Measurements from ENCODE around the gene STMN3.
A peak's percentile ranks its signal among the peaks of the same experiment; 100 is the strongest.
"Not testable (repeated sequence)": the region's sequence is repeated elsewhere in the genome, so short reads cannot be mapped to it uniquely, and the experiment has no call there.

STMN3 gene

DNA sequence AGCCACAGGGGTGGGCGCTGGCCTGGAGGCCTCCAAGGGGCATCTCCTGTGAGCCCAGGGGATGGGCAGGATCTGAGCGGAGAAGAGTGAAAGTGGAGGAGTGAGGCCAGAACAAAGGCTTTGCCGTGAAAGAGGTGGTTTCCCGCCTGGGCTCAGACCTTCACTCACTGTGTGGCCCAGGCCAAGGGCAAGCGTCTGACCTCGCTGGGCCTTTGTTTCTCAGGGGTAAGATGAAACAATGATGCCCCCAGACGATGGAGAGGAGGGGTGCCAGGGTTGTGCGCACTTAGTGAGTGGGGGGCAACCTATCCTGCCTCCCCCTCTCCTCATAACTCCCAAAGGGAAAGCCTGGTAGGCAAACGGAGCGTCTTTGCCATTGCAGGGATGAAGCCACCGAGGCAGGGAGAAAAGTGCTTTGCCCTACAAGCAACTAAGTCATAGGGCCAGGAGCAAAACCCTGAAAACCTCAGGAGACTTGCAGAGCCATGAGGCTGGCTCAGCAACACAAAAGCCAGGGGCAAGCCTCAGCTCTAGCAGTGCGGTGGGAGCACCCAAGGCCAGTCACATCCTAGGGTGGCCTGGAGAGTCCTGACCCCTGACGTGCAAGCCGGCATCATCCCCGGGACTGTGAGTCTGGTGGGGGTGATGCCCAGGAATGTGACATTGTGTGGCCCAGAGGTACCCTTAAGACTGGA is 897 bp upstream of the STMN3 start:
- no peak for DNase-seq

DNA sequence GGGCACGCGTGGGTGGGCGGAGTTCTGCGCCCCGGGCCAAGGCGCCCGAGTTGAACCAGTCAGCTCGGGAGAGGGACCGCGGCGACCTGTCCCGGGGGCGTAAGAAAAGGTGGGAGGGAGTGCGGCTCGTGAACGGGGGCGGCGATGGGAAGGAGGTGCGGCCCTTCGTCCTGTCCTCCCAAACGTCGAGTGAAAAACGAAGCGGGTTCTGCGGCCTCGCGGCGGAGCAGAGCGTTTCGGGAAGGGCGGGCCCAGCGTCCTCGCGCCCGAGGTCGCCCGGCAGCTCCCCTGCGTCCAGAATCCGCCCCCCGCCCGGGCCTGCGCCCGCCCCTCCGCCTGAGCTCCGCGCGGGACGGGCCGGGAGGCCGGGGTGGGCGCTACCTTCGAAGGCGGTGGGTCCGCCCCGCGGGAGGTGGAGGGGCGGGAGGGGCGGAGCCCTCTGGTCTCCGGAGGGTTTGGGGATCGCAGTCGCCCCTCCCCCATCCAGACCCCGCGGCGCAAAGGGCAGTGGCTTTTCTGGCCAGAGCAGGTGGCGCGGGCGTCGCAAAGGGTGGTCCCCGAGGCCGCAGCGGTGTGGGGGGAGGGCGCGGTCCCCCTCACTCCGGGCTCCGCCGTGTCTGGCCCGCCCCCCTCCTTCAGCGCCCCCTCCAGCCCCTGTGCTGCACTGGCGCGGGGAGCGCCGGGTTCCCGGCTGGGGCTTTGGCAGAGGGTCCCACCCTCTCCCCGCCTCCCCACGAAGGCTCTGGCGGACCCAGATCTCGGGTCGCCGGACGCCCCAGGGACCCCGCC is 838 bp downstream of the STMN3 start:
- DNase-seq, result peak; percentile 61

DNA sequence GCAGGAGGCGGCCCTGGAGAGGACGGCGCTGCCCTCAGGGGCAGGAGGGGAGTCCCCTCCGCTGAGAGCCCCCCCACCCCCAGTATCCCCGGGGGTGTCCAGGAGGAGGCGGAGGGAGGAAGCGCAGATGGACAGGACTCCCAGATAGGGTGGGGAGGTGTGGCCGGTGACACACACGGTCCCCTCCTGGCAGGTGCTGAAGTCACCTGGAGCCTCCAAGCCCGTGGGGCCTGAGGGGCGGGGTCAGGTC is 1.4 kb downstream of the STMN3 start:
- DNase-seq, result no peak

DNA sequence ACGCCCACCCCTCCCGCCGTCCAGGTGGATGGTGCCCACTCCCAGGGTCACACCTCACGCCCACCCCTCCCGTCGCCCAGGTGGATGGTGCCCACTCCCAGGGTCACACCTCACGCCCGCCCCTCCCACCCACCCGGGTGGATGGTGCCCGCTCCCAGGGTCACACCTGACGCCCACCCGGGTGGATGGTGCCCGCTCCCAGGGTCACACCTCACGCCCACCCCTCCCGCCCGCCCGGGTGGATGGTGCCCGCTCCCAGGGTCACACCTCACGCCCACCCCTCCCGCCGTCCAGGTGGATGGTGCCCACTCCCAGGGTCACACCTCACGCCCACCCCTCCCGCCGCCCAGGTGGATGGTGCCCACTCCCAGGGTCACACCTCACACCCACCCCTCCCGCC is 2.7 kb downstream of the STMN3 start:
- not testable (repeated sequence) for DNase-seq

DNA sequence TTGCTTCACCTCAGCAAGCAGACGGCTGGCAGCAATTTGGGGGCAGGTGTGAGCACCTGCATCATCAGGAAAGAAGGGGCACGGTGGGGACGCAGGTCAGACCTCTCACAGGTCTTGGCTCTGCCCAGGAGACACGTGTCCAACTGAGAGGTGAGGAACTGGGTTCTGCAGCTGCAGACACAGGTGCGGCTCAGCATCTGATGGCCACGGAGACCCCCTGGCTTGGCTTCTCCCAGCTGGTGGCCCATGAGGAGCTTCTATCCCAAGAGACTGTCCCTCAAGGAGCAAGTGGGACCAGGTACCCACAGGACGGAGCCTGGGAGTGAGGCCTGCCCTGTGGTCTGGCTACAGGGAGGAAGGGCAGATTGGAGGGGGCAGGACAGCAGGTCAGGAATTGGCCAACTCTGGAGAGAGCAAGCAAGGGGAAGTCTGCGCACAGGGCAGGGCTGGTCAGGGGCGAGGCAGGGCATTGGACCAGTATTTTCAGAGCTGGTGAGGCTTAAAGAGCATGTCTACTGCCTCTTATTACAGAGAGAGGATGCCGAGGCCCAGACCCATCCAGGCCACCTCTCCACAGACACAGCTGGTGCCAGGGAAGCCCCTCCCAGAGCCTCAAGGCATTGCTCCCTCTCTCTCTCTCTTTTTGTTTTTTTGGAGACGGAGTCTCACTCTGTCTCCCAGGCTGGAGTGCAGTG is 4.2 kb downstream of the STMN3 start:
- no peak for DNase-seq

DNA sequence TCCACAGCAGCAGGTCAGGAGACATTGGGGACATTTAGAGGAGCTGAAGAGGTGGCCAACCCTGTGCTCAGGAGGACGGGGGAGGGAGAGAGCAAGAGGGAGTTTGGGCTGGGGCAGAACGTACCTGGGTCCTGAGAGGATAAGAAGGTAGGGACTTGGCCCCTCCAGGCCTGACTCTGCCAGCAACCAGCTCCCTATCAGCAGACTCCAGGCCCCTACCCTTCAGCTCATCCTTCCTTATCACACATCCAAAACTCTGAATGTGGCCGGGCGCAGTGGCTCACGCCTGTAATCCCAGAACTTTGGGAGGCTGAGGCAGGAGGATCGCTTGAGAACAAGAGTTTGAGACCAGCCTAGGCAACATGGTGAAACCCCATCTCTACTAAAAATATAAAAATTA is 5.0 kb downstream of the STMN3 start:
- no peak for DNase-seq

GRCh38 chr20:63645218-63645617 is 8.0 kb downstream of the STMN3 start:
- DNase-seq, result no peak

DNA sequence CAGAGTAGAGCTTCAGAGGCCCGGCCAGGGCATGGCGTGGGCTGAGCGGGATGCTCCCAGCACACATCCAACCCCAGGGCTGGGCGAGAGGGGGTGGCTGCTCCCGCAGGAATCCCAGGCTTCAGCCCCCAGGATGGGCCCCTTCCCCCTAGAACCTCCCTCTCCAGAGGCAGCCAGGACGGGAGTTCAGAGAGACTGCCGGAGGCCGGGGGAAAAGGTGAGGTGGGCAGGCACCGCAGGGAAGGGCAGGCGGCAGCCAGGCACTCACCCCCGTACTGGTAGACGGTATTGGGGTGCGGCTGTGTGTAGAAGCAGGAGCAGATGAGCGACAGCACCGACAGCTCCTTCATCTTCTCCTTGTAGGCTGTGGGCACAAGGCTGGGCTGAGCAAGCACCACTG is 9.3 kb downstream of the STMN3 start:
- no peak for DNase-seq

DNA sequence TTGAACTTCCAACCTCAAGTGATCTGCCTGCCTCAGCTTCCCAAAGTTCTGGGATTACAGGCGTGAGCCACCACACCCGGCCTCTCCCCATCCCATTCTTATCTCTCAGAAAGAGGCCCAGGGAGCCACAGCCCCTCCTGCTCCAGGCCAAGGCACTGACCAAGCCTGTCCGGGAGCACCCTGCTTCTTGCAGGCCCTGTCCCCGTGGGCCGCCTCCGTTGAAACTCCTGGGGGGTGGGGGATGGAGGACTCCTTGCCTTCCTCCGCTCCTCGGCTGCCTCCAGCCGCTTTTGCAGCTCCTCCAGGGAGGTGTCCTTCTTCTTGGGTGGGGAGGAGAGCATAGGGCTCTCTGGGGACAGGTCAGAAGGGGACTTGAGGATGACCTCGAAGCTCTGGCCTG is 9.7 kb downstream of the STMN3 start:
- DNase-seq, result no peak

GRCh38 chr20:63642527-63643247 is 10.5 kb downstream of the STMN3 start:
- peak; percentile 31 for DNase-seq

- DNase-seq, result peak; percentile 98
Measured at GRCh38 chr20:63641792-63642523, 11.3 kb downstream of the STMN3 start.

DNA sequence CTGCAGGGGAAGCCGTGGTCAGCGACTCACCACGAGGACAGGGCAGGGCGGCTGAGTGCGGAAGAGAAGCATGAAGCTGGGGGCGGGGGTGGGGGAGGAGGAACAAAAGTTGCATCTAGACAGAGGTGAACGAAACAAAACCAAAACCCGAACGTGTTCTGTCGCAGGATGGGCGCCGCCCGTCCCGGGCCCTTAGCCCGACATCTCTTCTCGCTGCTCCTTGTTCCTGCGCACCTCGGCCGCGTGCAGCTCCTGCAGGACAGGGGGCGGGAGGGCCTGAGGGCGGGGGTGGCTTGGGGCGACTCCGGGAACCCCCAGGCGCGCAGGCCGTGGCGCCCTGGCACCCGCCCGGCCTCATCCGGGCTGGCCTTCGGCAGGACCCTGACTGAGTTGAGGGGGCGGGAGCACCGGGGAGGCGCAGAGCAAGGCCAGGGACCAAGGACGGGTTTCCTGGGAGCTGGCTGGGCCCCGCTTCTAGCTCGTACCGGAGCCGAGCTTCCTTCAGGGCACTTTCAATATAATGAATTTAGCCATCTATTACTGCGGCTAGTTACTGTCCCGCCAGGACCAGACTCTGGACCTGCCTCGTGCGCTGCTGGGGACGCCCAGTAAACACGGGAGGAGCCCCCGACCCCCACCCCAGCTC is 12.0 kb downstream of the STMN3 start:
- peak; percentile 58 for DNase-seq

GRCh38 chr20:63640686-63641085 is 12.5 kb downstream of the STMN3 start:
- DNase-seq, result peak; percentile 30

DNA sequence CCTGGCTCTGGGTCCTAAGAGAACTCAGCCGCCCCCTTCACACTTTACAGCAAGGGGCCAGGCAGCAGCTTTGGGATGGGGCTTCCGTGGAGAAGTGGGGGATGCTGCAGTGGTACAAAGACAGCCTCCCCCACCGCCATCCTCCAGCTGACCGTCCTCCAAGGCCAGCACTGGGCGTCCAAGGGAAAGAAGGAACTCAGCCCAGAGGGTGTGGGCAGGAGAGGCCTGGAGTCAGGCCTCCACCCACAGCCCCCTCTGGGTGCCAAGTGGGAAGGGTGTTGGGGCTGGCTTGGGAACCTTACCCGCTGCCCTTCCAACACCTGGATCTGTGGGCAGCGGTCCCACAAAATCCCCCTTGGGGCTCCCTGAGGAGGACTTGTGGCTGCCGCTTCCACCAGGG is 13.1 kb downstream of the STMN3 start:
- no peak for DNase-seq

GRCh38 chr20:63639093-63639975 is 13.9 kb downstream of the STMN3 start:
- peak; percentile 73 for DNase-seq

GRCh38 chr20:63636752-63637628 is 16.2 kb downstream of the STMN3 start:
- no peak for DNase-seq

DNA sequence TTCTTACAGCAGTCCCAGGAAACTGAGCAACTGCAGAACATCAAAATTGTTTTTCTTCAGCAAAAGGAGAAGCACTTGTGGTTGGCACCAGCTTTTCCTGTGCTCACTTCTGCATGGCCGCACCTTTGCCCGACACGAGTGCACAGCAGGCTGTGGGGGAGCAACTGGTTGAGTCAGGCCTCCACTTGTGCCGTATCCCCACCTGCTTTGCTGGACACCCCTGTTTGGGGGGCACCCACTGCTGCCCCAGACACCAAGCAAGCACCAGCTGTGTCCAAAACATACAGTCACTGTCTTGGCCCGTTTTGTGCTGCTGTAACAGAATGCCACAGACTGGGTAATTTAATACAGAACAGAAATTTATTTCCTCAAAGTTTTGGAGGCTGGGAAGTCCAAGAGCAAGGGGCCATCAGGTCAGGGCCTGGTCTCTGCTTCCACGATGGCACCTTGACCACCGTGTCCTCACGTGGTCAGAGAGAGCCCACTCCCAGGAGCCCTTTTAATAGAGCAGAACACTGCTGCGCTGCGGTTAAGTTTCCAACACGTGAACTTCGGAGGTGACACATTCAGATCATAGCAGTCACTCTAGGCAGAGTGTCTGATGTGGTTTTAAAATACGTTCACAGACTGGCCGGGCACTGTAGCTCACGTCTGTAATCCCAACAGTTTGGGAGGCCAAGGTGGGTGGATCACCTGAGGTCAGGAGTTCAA is 17.6 kb downstream of the STMN3 start:
- DNase-seq, result peak; percentile 64

- DNase-seq, result no peak
Measured at GRCh38 chr20:63633732-63634131, 19.5 kb downstream of the STMN3 start.

DNA sequence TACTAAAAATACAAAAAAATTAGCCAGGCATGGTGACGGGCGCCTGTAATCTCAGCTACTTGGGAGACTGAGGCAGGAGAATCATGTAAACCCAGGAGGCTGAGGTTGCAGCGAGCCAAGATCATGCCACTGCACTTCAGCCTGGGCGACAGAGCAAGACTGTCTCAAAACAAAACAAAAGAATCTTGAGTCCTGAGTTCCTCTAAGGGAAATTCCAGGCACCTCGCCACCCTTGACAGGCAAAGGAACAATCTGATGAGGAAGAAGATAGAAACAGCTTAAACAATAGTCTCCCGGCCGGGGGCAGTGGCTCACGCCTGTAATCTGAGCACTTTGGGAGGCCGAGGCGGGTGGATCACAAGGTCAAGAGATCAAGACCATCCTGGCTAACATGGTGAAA is 21.8 kb downstream of the STMN3 start:
- DNase-seq, result not testable (repeated sequence)
